ENCODE results near the gene TBC1D4. TPM values are rescaled to one million over a fixed set of nuclear protein-coding genes. Genes with fewer than 3 reads are reported as not detected.

The TBC1D4 gene
- total RNA-seq, 1 experiment from 2014 or later = 5.5 TPM

DNA sequence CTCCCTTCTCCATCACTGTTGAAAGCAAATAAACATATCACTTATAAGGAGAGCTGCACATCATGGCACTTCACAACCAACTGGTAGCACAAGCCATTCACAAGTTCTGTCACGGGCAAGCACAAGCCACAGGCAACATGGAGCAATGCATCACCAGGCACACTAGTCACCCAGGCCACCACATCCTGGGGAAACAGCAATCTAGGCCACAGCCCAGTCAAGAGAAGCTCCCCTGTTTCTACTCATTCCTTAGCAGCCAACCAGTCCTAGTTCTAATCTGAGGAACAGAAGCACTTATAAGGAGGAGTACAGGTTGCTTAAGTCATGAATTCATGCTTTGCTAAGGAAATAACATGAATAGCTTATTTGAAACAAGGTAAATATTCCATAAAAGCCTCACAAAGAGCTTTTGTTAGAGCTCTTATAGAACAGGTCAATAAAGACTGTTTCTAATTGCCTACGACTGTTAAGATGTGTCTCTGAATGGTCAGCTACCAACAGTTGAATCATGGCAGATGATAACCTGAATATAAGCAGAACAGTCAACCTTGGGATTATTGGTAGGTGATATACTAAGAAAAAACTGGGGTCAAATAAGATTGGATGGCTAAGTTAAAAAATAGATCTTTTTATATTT, 169.0 kb downstream of the TBC1D4 start:
- in situ Hi-C loops (cut with HindIII; ENCODE audit: low pct_unique_long_range_greater_than_20kb, low sequenced_read_pairs) = no loop called here

GRCh38 chr13:75309981-75310580, 171.9 kb downstream of the TBC1D4 start:
- Histone ChIP-seq H3K27ac (ENCODE audit: low read length) (no peak overlapping the region), H3K4me3 (ENCODE audit: low read depth in 2 of 2, low read length in 2 of 2) (no peak overlapping the region), H3K27me3 (ENCODE audit: control insufficient read depth, insufficient read depth, low read length) (no peaks in the 10 kb centered on the region), H3K4me1 (ENCODE audit: control insufficient read depth, insufficient read depth, low read length) (no peaks in the 10 kb centered on the region), H3K9me3 (ENCODE audit: control insufficient read depth, insufficient read depth, low read depth, low read length) (no peaks in the 10 kb centered on the region), H3K36me3 (ENCODE audit: control insufficient read depth, insufficient read depth, low read length) (no peaks in the 10 kb centered on the region)
- ATAC-seq (no peak), DNase-seq (ENCODE audit: low read depth, low spot score) (no peak)
- in situ Hi-C loops (cut with HindIII; ENCODE audit: low pct_unique_long_range_greater_than_20kb, low sequenced_read_pairs) = no loop called here
- no TSS peak for BruUV-seq (replicated peaks)
- CTCF ChIA-PET = no interaction called here
- TF ChIP-seq SIN3A (IDR thresholded peaks at IDR 0.05; ENCODE audit: borderline replicate concordance, insufficient read depth, low read depth, low read length) (no peak), TCF7L2 (IDR thresholded peaks at IDR 0.05; ENCODE audit: low read depth, low read length) (no peak), POLR2AphosphoS5 (IDR thresholded peaks at IDR 0.05; ENCODE audit: low read depth, low read length) (no peak), REST (IDR thresholded peaks at IDR 0.05; ENCODE audit: insufficient read depth in 1 of 2, low read depth in 2 of 2, low read length in 1 of 2) (no peak)
- TF ChIP-seq, protein P1, sequence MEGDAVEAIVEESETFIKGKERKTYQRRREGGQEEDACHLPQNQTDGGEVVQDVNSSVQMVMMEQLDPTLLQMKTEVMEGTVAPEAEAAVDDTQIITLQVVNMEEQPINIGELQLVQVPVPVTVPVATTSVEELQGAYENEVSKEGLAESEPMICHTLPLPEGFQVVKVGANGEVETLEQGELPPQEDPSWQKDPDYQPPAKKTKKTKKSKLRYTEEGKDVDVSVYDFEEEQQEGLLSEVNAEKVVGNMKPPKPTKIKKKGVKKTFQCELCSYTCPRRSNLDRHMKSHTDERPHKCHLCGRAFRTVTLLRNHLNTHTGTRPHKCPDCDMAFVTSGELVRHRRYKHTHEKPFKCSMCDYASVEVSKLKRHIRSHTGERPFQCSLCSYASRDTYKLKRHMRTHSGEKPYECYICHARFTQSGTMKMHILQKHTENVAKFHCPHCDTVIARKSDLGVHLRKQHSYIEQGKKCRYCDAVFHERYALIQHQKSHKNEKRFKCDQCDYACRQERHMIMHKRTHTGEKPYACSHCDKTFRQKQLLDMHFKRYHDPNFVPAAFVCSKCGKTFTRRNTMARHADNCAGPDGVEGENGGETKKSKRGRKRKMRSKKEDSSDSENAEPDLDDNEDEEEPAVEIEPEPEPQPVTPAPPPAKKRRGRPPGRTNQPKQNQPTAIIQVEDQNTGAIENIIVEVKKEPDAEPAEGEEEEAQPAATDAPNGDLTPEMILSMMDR (IDR thresholded peaks at IDR 0.05) = no peak
- intact Hi-C loops (cut with micrococcal nuclease; ENCODE audit: unreplicated experiment) = no loop called here
- POLR2A ChIA-PET = no interaction called here

More for the DNA sequence above, 169.0 kb downstream of the TBC1D4 start:
- Histone ChIP-seq H3K4me1 (ENCODE audit: control insufficient read depth, insufficient read depth, low read length) (no peaks in the 10 kb centered on the region), H3K27ac (ENCODE audit: low read length) (no peak overlapping the region), H3K9me3 (ENCODE audit: control insufficient read depth, insufficient read depth, low read depth, low read length) (no peaks in the 10 kb centered on the region), H3K27me3 (ENCODE audit: control insufficient read depth, insufficient read depth, low read length) (no peaks in the 10 kb centered on the region), H3K36me3 (ENCODE audit: control insufficient read depth, insufficient read depth, low read length) (no peaks in the 10 kb centered on the region), H3K4me3 (ENCODE audit: low read depth in 2 of 2, low read length in 2 of 2) (no peak overlapping the region)
- BruUV-seq (replicated peaks) = no TSS peak
- no peak for DNase-seq (ENCODE audit: low read depth, low spot score)
- ChIA-PET POLR2A (no interaction called here), CTCF (interaction anchor here (0.6 kb wide), 1 partner anchor 9 kb away, joined by 4 read pairs; no protein-coding TSS in a partner anchor)
- TF ChIP-seq TCF7L2 (IDR thresholded peaks at IDR 0.05; ENCODE audit: low read depth, low read length) = no peak
- no peak for TF ChIP-seq REST (IDR thresholded peaks at IDR 0.05; ENCODE audit: insufficient read depth in 1 of 2, low read depth in 2 of 2, low read length in 1 of 2)
- no peak for TF ChIP-seq POLR2AphosphoS5 (IDR thresholded peaks at IDR 0.05; ENCODE audit: low read depth, low read length)
- TF ChIP-seq, protein P1 (IDR thresholded peaks at IDR 0.05) = no peak
- TF ChIP-seq SIN3A (IDR thresholded peaks at IDR 0.05; ENCODE audit: borderline replicate concordance, insufficient read depth, low read depth, low read length) = no peak
- intact Hi-C loops (cut with micrococcal nuclease; ENCODE audit: unreplicated experiment) = no loop called here
- ATAC-seq = no peak

Measured in Panc1 (cell line).